Neural cell (in vitro differentiated cells): Measurements from ENCODE around the gene RSAD1. TPM values are rescaled to one million over a fixed set of nuclear protein-coding genes. Genes with fewer than 3 reads are reported as not detected.

ENCODE experiments used
- H2AFZ ChIP-seq: fragments of 200-600, 300-800 bp; sonication (generic), shearing (Covaris generic); 2 replicates; pipeline ENCODE4 v1.6.0; 2014; ENCODE audit warnings: low read depth, mild to moderate bottlenecking, antibody characterized with exemption, low read length, moderate library complexity
- H3F3A ChIP-seq: fragments of 200-600 bp; shearing (Covaris generic); 2 replicates; pipeline ENCODE4 v1.6.1; 2016; ENCODE audit warnings: mild to moderate bottlenecking, moderate library complexity, mixed read lengths, antibody characterized with exemption, low read length; ENCODE audit not compliant: insufficient read depth, poor library complexity, severe bottlenecking
- H3K27ac ChIP-seq: fragments of 200-600, 300-800 bp; sonication (generic), shearing (Covaris generic); 2 replicates; pipeline ENCODE4 v1.5.1; 2014; ENCODE audit warnings: mild to moderate bottlenecking, low read length, moderate library complexity
- H3K27me3 ChIP-seq: fragments of 300-800, 200-600 bp; sonication (generic), shearing (Covaris generic); 2 replicates; pipeline ENCODE4 v1.6.0; 2014; ENCODE audit warnings: mild to moderate bottlenecking, low read depth, low read length, moderate library complexity; ENCODE audit not compliant: insufficient read depth
- H3K36me3 ChIP-seq: fragments of 300-800, 200-600 bp; sonication (generic), shearing (Covaris generic); 2 replicates; pipeline ENCODE4 v1.5.1; 2014; ENCODE audit warnings: mild to moderate bottlenecking, antibody characterized with exemption, low read length, moderate library complexity; ENCODE audit not compliant: insufficient read depth
- H3K4me2 ChIP-seq: fragments of 300-800, 200-600 bp; sonication (generic), shearing (Covaris generic); 2 replicates; pipeline ENCODE4 v1.6.0; 2014; ENCODE audit warnings: mild to moderate bottlenecking, low read length
- H3K4me3 ChIP-seq: fragments of 300-800, 200-600 bp; sonication (generic), shearing (Covaris generic); 2 replicates; pipeline ENCODE4 v1.5.1; 2014; ENCODE audit warnings: mild to moderate bottlenecking, low read length, moderate library complexity
- H3K79me2 ChIP-seq: fragments of 200-600 bp; shearing (Covaris generic); replicated peaks from 2 replicates; pipeline ENCODE4 v1.6.0; 2014; ENCODE audit warnings: mild to moderate bottlenecking, low read length, moderate library complexity; ENCODE audit not compliant: insufficient read depth
- H3K9ac ChIP-seq: fragments of 300-800, 200-600 bp; sonication (generic), shearing (Covaris generic); 2 replicates; pipeline ENCODE4 v1.6.1; 2016; ENCODE audit warnings: mild to moderate bottlenecking, low read length, mixed read lengths
- H3K9me2 ChIP-seq: fragments of 200-600 bp; shearing (Covaris generic); 2 replicates; pipeline ENCODE4 v1.6.1; 2016; ENCODE audit warnings: mild to moderate bottlenecking, low read length, mixed read lengths; ENCODE audit not compliant: insufficient read depth
- H3K9me3 ChIP-seq: fragments of 200-600, 300-800 bp; sonication (generic), shearing (Covaris generic); 2 replicates; pipeline ENCODE4 v1.6.1; 2016; ENCODE audit warnings: mild to moderate bottlenecking, mixed run types, low read length, moderate library complexity, mixed read lengths
- H4K20me1 ChIP-seq: fragments of 200-600 bp; shearing (Covaris generic); 2 replicates; pipeline ENCODE4 v1.6.1; 2016; ENCODE audit warnings: mild to moderate bottlenecking, mixed run types; ENCODE audit not compliant: insufficient read depth
- EP300 ChIP-seq: fragments of 450-650 bp; conservative IDR thresholded peaks from 2 replicates; pipeline ENCODE4 v1.6.1; 2014; ENCODE audit warnings: antibody characterized with exemption, mild to moderate bottlenecking, moderate library complexity; ENCODE audit not compliant: poor library complexity, severe bottlenecking
- EZH2 ChIP-seq: fragments of 200-600, 300-800 bp; shearing (Covaris generic), sonication (generic); IDR thresholded peaks from 2 replicates; pipeline ENCODE4 v1.6.1; 2014; ENCODE audit warnings: antibody characterized with exemption, low read length, borderline replicate concordance, mild to moderate bottlenecking; ENCODE audit not compliant: insufficient read depth, poor library complexity, severe bottlenecking
- MXI1 ChIP-seq: fragments of 450-650 bp; conservative IDR thresholded peaks from 2 replicates; pipeline ENCODE4 v1.6.1; 2014; ENCODE audit warnings: antibody characterized with exemption, mild to moderate bottlenecking; ENCODE audit not compliant: poor library complexity, severe bottlenecking
- POLR2AphosphoS5 ChIP-seq: IDR thresholded peaks from 2 replicates; pipeline ENCODE4 v1.6.1; 2012
- RAD21 ChIP-seq: fragments of 450-650 bp; conservative IDR thresholded peaks from 2 replicates; pipeline ENCODE4 v1.6.1; 2014; ENCODE audit warnings: antibody characterized with exemption, mild to moderate bottlenecking, moderate library complexity
- SMC3 ChIP-seq: fragments of 450-650 bp; conservative IDR thresholded peaks from 2 replicates; pipeline ENCODE4 v1.6.1; 2014; ENCODE audit warnings: antibody characterized with exemption, mild to moderate bottlenecking, moderate library complexity; ENCODE audit not compliant: poor library complexity
- TAF1 ChIP-seq: IDR thresholded peaks from 2 replicates; pipeline ENCODE4 v1.6.1; 2012; ENCODE audit warnings: low read depth
- polyA plus RNA-seq: library from polyadenylated mRNA; depleted of rRNA; stranded (reverse); fragments of >200 nt; gene quantifications from 2 replicates; pipeline ENCODE4 v1.2.3, GENCODE V29; 2014
- TF ChIP-seq, protein P1 (sequence below): fragments of 450-650 bp; IDR thresholded peaks from 2 replicates; pipeline ENCODE4 v1.5.1; 2014; ENCODE audit warnings: antibody characterized with exemption, mild to moderate bottlenecking, moderate library complexity; ENCODE audit not compliant: poor library complexity, severe bottlenecking
- TF ChIP-seq, protein P2 (sequence below): IDR thresholded peaks from 2 replicates; pipeline ENCODE4 v1.6.1; 2012; ENCODE audit warnings: borderline replicate concordance

The RSAD1 gene
- polyA plus RNA-seq, 1 donor from 2014 or later, result 61.9 TPM

DNA sequence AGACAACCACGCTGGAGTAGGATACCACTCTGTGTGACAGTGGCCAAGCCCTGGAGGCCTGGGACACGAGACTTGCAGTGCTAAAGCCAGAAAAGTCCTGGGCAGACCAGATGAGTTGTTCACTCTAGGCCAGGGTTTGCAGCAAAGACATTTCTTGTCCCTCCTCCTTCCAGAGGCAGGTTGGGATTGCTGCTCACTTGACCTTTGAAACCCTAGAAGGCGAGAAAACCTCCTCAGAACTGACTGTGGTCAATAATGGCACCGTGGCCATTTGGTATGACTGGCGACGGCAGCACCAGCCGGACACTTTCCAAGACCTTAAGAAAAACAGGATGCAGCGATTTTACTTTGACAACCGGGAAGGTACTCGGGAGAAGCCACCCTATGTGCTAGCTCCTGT, 44.1 kb downstream of the RSAD1 start:
- H3K4me2 ChIP-seq, result no peak overlapping the region
- no peaks in the 10 kb centered on the region for H3K36me3 ChIP-seq
- no peak overlapping the region for H3K9ac ChIP-seq
- H3K27me3 ChIP-seq, result no peaks in the 10 kb centered on the region
- no peaks in the 10 kb centered on the region for H4K20me1 ChIP-seq
- no peaks in the 10 kb centered on the region for H3F3A ChIP-seq
- no peak overlapping the region for H3K27ac ChIP-seq
- H3K79me2 ChIP-seq, result no peaks in the 10 kb centered on the region
- no peak overlapping the region for H3K4me3 ChIP-seq
- TF ChIP-seq EZH2 (no peak), RAD21 (no peak), EP300 (no peak), TAF1 (no peak), SMC3 (no peak), POLR2AphosphoS5 (no peak), MXI1 (no peak)
- TF ChIP-seq, protein P1, sequence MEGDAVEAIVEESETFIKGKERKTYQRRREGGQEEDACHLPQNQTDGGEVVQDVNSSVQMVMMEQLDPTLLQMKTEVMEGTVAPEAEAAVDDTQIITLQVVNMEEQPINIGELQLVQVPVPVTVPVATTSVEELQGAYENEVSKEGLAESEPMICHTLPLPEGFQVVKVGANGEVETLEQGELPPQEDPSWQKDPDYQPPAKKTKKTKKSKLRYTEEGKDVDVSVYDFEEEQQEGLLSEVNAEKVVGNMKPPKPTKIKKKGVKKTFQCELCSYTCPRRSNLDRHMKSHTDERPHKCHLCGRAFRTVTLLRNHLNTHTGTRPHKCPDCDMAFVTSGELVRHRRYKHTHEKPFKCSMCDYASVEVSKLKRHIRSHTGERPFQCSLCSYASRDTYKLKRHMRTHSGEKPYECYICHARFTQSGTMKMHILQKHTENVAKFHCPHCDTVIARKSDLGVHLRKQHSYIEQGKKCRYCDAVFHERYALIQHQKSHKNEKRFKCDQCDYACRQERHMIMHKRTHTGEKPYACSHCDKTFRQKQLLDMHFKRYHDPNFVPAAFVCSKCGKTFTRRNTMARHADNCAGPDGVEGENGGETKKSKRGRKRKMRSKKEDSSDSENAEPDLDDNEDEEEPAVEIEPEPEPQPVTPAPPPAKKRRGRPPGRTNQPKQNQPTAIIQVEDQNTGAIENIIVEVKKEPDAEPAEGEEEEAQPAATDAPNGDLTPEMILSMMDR, result no peak
- TF ChIP-seq, protein P2, sequence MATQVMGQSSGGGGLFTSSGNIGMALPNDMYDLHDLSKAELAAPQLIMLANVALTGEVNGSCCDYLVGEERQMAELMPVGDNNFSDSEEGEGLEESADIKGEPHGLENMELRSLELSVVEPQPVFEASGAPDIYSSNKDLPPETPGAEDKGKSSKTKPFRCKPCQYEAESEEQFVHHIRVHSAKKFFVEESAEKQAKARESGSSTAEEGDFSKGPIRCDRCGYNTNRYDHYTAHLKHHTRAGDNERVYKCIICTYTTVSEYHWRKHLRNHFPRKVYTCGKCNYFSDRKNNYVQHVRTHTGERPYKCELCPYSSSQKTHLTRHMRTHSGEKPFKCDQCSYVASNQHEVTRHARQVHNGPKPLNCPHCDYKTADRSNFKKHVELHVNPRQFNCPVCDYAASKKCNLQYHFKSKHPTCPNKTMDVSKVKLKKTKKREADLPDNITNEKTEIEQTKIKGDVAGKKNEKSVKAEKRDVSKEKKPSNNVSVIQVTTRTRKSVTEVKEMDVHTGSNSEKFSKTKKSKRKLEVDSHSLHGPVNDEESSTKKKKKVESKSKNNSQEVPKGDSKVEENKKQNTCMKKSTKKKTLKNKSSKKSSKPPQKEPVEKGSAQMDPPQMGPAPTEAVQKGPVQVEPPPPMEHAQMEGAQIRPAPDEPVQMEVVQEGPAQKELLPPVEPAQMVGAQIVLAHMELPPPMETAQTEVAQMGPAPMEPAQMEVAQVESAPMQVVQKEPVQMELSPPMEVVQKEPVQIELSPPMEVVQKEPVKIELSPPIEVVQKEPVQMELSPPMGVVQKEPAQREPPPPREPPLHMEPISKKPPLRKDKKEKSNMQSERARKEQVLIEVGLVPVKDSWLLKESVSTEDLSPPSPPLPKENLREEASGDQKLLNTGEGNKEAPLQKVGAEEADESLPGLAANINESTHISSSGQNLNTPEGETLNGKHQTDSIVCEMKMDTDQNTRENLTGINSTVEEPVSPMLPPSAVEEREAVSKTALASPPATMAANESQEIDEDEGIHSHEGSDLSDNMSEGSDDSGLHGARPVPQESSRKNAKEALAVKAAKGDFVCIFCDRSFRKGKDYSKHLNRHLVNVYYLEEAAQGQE, result no peak
- no peaks in the 10 kb centered on the region for H3K9me2 ChIP-seq
- no peak overlapping the region for H2AFZ ChIP-seq
- H3K9me3 ChIP-seq, result no peaks in the 10 kb centered on the region

DNA sequence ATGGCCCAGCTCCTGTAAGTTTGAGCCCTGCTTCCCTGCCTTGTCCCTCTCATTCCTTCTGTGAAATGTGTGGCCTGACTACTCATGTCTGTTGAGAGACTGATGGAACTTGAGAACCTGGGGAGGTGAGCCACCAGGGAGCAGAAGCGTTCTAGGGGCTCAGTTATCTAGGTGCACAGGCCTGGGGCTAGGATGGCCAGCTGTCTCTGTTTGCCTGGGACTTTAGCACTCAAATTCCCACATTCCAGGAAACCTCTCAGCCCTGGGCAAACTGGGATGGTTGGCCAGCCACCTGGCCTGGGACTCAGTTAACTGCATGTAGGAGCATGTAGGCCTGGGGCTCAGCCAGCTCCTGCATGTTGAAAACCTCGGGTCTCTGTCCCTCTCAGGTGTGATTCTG, 44.5 kb downstream of the RSAD1 start:
- Histone ChIP-seq H3K27me3 (no peaks in the 10 kb centered on the region), H3K9me3 (no peaks in the 10 kb centered on the region), H3K27ac (no peak overlapping the region), H3K36me3 (no peaks in the 10 kb centered on the region), H3K4me3 (no peak overlapping the region), H3K79me2 (no peaks in the 10 kb centered on the region), H3K4me2 (no peak overlapping the region), H3K9ac (no peak overlapping the region), H3F3A (no peaks in the 10 kb centered on the region), H4K20me1 (no peaks in the 10 kb centered on the region), H2AFZ (no peak overlapping the region), H3K9me2 (no peaks in the 10 kb centered on the region)
- TF ChIP-seq, protein P1, result no peak
- no peak for TF ChIP-seq EZH2
